GM19328 (cell line): ENCODE measurements around the gene ANAPC1.
"Not testable (repeated sequence)": the region's sequence is repeated elsewhere in the genome, so short reads cannot be mapped to it uniquely, and the experiment has no call there.

ENCODE experiments used
- ATAC-seq: cut with Tn5 transposase; IDR thresholded peaks from one replicate; pipeline ENCODE4 v1.9.1; 2021; ENCODE audit warnings: mild to moderate bottlenecking, moderate library complexity; ENCODE audit not compliant: unreplicated experiment

ANAPC1 gene

GRCh38 chr2:111904726-111905474 is 20.9 kb upstream of the ANAPC1 start:
- ATAC-seq, result no peak

GRCh38 chr2:111903930-111904439 is 20.0 kb upstream of the ANAPC1 start:
- no peak for ATAC-seq

GRCh38 chr2:111903516-111903915 is 19.5 kb upstream of the ANAPC1 start:
- ATAC-seq, result no peak

- no peak for ATAC-seq
These were observed 16.9 kb upstream of the ANAPC1 start for GRCh38 chr2:111900859-111901258.

GRCh38 chr2:111898703-111899514 is 14.9 kb upstream of the ANAPC1 start:
- no peak for ATAC-seq

GRCh38 chr2:111897924-111898702 is 14.1 kb upstream of the ANAPC1 start, which contains the start of gene MERTK:
Gene MERTK, plus strand, starts transcription at chr2:111898607. Its CDS starts 129 bp downstream, at chr2:111898736.
- ATAC-seq, result no peak

- no peak for ATAC-seq
These were observed 13.6 kb upstream of the ANAPC1 start for GRCh38 chr2:111897630-111897923.

GRCh38 chr2:111896576-111896975 is 12.6 kb upstream of the ANAPC1 start:
- ATAC-seq, result no peak

- no peak for ATAC-seq
These were observed 12.0 kb upstream of the ANAPC1 start for GRCh38 chr2:111896024-111896423.

- no peak for ATAC-seq
These were observed 585 bp upstream of the ANAPC1 start for GRCh38 chr2:111884592-111884964.

- ATAC-seq, result not testable (repeated sequence)
These were observed 11.2 kb downstream of the ANAPC1 start for GRCh38 chr2:111872806-111873205.

GRCh38 chr2:111865124-111865523 is 18.9 kb downstream of the ANAPC1 start:
- not testable (repeated sequence) for ATAC-seq

- ATAC-seq, result not testable (repeated sequence)
These were observed 24.0 kb downstream of the ANAPC1 start for GRCh38 chr2:111860005-111860404.

GRCh38 chr2:111852544-111852943 is 31.4 kb downstream of the ANAPC1 start:
- not testable (repeated sequence) for ATAC-seq

GRCh38 chr2:111850646-111851045 is 33.3 kb downstream of the ANAPC1 start:
- ATAC-seq, result not testable (repeated sequence)

- ATAC-seq, result not testable (repeated sequence)
These were observed 44.2 kb downstream of the ANAPC1 start for GRCh38 chr2:111839625-111840282.

GRCh38 chr2:111838992-111839391 is 45.0 kb downstream of the ANAPC1 start:
- ATAC-seq, result not testable (repeated sequence)

- not testable (repeated sequence) for ATAC-seq
These were observed 49.8 kb downstream of the ANAPC1 start for GRCh38 chr2:111834221-111834620.

GRCh38 chr2:111830479-111830878 is 53.5 kb downstream of the ANAPC1 start:
- ATAC-seq, result not testable (repeated sequence)

- ATAC-seq, result not testable (repeated sequence)
These were observed 55.7 kb downstream of the ANAPC1 start for GRCh38 chr2:111828217-111828766.
